K562 (cell line): Measurements from ENCODE around the gene KLRC4. TPM values are rescaled to one million over a fixed set of nuclear protein-coding genes. Genes with fewer than 3 reads are reported as not detected.
A peak's percentile ranks its signal among the peaks of the same experiment; 100 is the strongest.

Experiments
- ARID4B ChIP-seq: sonication (generic); formaldehyde crosslinking; IDR thresholded peaks from 2 replicates; pipeline ENCODE4 v1.8.0; 2022; ENCODE audit warnings: mild to moderate bottlenecking, missing genetic modification reagents
- BCOR ChIP-seq: fragments of 450-650 bp; IDR thresholded peaks from 2 replicates; pipeline ENCODE4 v1.6.1; 2016
- BRD4 ChIP-seq: fragments of 200-600 bp; sonication (generic); IDR thresholded peaks from 2 replicates; pipeline ENCODE4 v1.6.1; 2017; ENCODE audit warnings: inconsistent platforms
- CREB1 ChIP-seq, 2 experiments: sonication (generic) in 1 of 2; formaldehyde crosslinking in 1 of 2; IDR thresholded peaks; 2 replicates each; pipeline versions ENCODE4 v1.6.1 to v1.8.0; 2012 to 2022; ENCODE audit warnings: inconsistent platforms in 1 of 2, mild to moderate bottlenecking in 1 of 2, missing genetic modification reagents in 1 of 2, moderate library complexity in 1 of 2
- CTCFL ChIP-seq: IDR thresholded peaks from 2 replicates; pipeline ENCODE4 v1.6.1; 2011; ENCODE audit warnings: borderline replicate concordance, low read depth, mild to moderate bottlenecking, moderate library complexity, low read length; ENCODE audit not compliant: insufficient read depth, poor library complexity, severe bottlenecking
- IRF1 ChIP-seq: sonication (generic); formaldehyde crosslinking; IDR thresholded peaks from 2 replicates; pipeline ENCODE4 v1.8.0; 2022; ENCODE audit warnings: missing genetic modification reagents, mild to moderate bottlenecking, borderline replicate concordance
- JUND ChIP-seq, 2 experiments: IDR thresholded peaks; 2 replicates in 1 of 2; 3 replicates in 1 of 2; pipeline ENCODE4 v1.6.1; 2011; ENCODE audit warnings: borderline replicate concordance in 2 of 2, low read depth in 2 of 2, low read length in 2 of 2, improper control_type of control experiment in 1 of 2, missing biosample characterization in 1 of 2, missing genetic modification characterization in 1 of 2, missing genetic modification reagents in 1 of 2
- MBD2 ChIP-seq: sonication (generic); IDR thresholded peaks from 2 replicates; pipeline ENCODE4 v1.6.1; 2016; ENCODE audit warnings: low read depth, borderline replicate concordance
- NFYB ChIP-seq: IDR thresholded peaks from 2 replicates; pipeline ENCODE4 v1.6.1; 2011; ENCODE audit warnings: mild to moderate bottlenecking, moderate library complexity; ENCODE audit not compliant: insufficient read length; ENCODE audit errors: extremely low read depth
- POLR3G ChIP-seq: IDR thresholded peaks from 2 replicates; pipeline ENCODE4 v1.6.1; 2011; ENCODE audit not compliant: insufficient read length, insufficient replicate concordance; ENCODE audit errors: extremely low read depth
- RBM25 ChIP-seq: fragments of 200-400 bp; formaldehyde crosslinking; IDR thresholded peaks from 2 replicates; pipeline ENCODE4 v1.6.1; 2018; ENCODE audit warnings: low read length, low read depth, moderate library complexity; ENCODE audit not compliant: severe bottlenecking
- SNAPC5 ChIP-seq: fragments of 250-450 bp; sonication (Bioruptor Pico); IDR thresholded peaks from 2 replicates; pipeline ENCODE4 v1.8.0; 2021; ENCODE audit warnings: moderate library complexity, mild to moderate bottlenecking, inconsistent platforms
- TAF15 ChIP-seq: fragments of 200-400 bp; formaldehyde crosslinking; IDR thresholded peaks from 2 replicates; pipeline ENCODE4 v1.6.1; 2017; ENCODE audit warnings: mild to moderate bottlenecking, low read depth, low read length, moderate library complexity
- ZFP36 ChIP-seq: fragments of 150-350 bp; IDR thresholded peaks from 2 replicates; pipeline ENCODE4 v1.6.1; 2018; ENCODE audit warnings: low read length, low read depth; ENCODE audit not compliant: partially characterized antibody
- ZKSCAN1 ChIP-seq: fragments of 150-350 bp; IDR thresholded peaks from 2 replicates; pipeline ENCODE4 v1.6.1; 2016; ENCODE audit warnings: low read depth, low read length
- ZNF165 ChIP-seq: fragments of 250-450 bp; sonication (Bioruptor Pico); IDR thresholded peaks from 2 replicates; pipeline ENCODE4 v1.4.0; 2020; ENCODE audit warnings: borderline replicate concordance
- ZNF253 ChIP-seq: fragments of 250-450 bp; sonication (Bioruptor Pico); conservative IDR thresholded peaks from 2 replicates; pipeline ENCODE4 v1.6.1; 2021; ENCODE audit warnings: mild to moderate bottlenecking
- polyA plus RNA-seq, 8 experiments: library from polyadenylated mRNA; depleted of rRNA in 4 of 8; stranded (reverse) in 5 of 8; unstranded in 3 of 8; fragments of >200 nt; fragmentation: Nextera tagmentation in 2 of 8; fragmentation: Illumina TruSeq in 1 of 8; extraction: Ambion mirVana in 2 of 8; extraction: Trizol in 1 of 8; gene quantifications; 2 replicates each; pipeline versions ENCODE4 v1.2.1 to v1.2.3, GENCODE V29; 2011 to 2014; ENCODE audit warnings: inconsistent platforms in 1 of 8, missing spikeins in 1 of 8
- total RNA-seq, 7 experiments: library from RNA; depleted of rRNA in 6 of 7; stranded (reverse); fragments of >200 nt in 6 of 7; fragmentation: Illumina TruSeq in 2 of 7; extraction: Trizol in 2 of 7; gene quantifications; 2 replicates each; pipeline versions ENCODE4 v1.2.1 to v1.2.3, GENCODE V29; 2011 to 2021; ENCODE audit warnings: low replicate concordance in 1 of 7

KLRC4 gene
- total and polyA plus RNA-seq, 9 of the 15 experiments (the other 6 are each of a cell fraction or from before 2014, with no cell fraction given) = 0.17 TPM; not detected in 8

GRCh38 chr12:10362828-10363657 is 46.5 kb downstream of the KLRC4 start (continued):
- TF ChIP-seq JUND (IDR thresholded peaks at IDR 0.05; ENCODE audit: borderline replicate concordance, low read depth, low read length) = peak; percentile 83
- TF ChIP-seq JUND (tag; IDR thresholded peaks at IDR 0.05; ENCODE audit: borderline replicate concordance, low read depth, low read length) = peak; percentile 73; the same call in 1 of the 3 replicates
- no peak for TF ChIP-seq ZFP36
- TF ChIP-seq BCOR = peak; percentile 15; the same call in 1 of the 2 replicates
- no peak for TF ChIP-seq BRD4
- peak; percentile 34; the same call in 1 of the 2 replicates for TF ChIP-seq CREB1 (IDR thresholded peaks at IDR 0.05)
- no peak for TF ChIP-seq CREB1 (CRISPR knock-in tag; IDR thresholded peaks at IDR 0.05)
- TF ChIP-seq ZNF165 (CRISPR knock-in tag) = no peak
- no peak for TF ChIP-seq CTCFL
- TF ChIP-seq RBM25 = no peak
- no peak for TF ChIP-seq NFYB
- no peak for TF ChIP-seq IRF1 (CRISPR knock-in tag)
- no peak for TF ChIP-seq POLR3G
- no peak for TF ChIP-seq ZKSCAN1
- TF ChIP-seq ARID4B = no peak
- TF ChIP-seq TAF15 = no peak
- TF ChIP-seq MBD2 = 0 out of 2 replicates have a peak, but pooled peaks have one; percentile 28
- no peak for TF ChIP-seq ZNF253
- no peak for TF ChIP-seq SNAPC5 (CRISPR knock-in tag)
